Astrocyte (in vitro differentiated cells and primary cell): ENCODE data around the gene PACS2. TPM values are rescaled to one million over a fixed set of nuclear protein-coding genes. Genes with fewer than 3 reads are reported as not detected.

Experiments used
- DNase-seq: peaks from one replicate; pipeline ENCODE4 v3.0.0-alpha.2; 2010; ENCODE audit warnings: low read depth
- FAIRE-seq: peaks from 2 replicates; lab custom pipeline; 2011; peaks lifted over from hg19 to GRCh38; lab: Jason Lieb, UNC
- H2AFZ ChIP-seq: 2 replicates; pipeline ENCODE4 v1.6.0; 2012; ENCODE audit warnings: low read depth, low read length, inconsistent platforms
- H3K27ac ChIP-seq: 2 replicates; pipeline ENCODE4 v1.5.1; 2011; ENCODE audit warnings: low read depth, low read length, inconsistent platforms
- H3K27me3 ChIP-seq: 2 replicates; pipeline ENCODE4 v1.6.0; 2011; ENCODE audit warnings: low read length, inconsistent platforms; ENCODE audit not compliant: insufficient read depth
- H3K36me3 ChIP-seq: 2 replicates; pipeline ENCODE4 v1.5.1; 2011; ENCODE audit warnings: low read length, inconsistent platforms; ENCODE audit not compliant: insufficient read depth
- H3K4me1 ChIP-seq: 2 replicates; pipeline ENCODE4 v1.5.1; 2011; ENCODE audit warnings: low read length, inconsistent platforms; ENCODE audit not compliant: insufficient read depth
- H3K4me2 ChIP-seq: 2 replicates; pipeline ENCODE4 v1.6.0; 2012; ENCODE audit warnings: low read length, inconsistent platforms
- H3K4me3 ChIP-seq: 2 replicates; pipeline ENCODE4 v1.5.1; 2011; ENCODE audit warnings: low read depth, mild to moderate bottlenecking, low read length, inconsistent platforms; ENCODE audit not compliant: insufficient read depth
- H3K79me2 ChIP-seq: 2 replicates; pipeline ENCODE4 v1.6.0; 2012; ENCODE audit warnings: mild to moderate bottlenecking, low read length, inconsistent platforms; ENCODE audit not compliant: insufficient read depth
- H3K9ac ChIP-seq: 2 replicates; pipeline ENCODE4 v1.6.0; 2012; ENCODE audit warnings: mild to moderate bottlenecking, low read length, inconsistent platforms
- H3K9me3 ChIP-seq: 2 replicates; pipeline ENCODE4 v1.5.1; 2012; ENCODE audit warnings: low read depth, mild to moderate bottlenecking, low read length, inconsistent platforms; ENCODE audit not compliant: insufficient read depth
- H4K20me1 ChIP-seq: 2 replicates; pipeline ENCODE4 v1.6.0; 2012; ENCODE audit warnings: low read length, inconsistent platforms; ENCODE audit not compliant: insufficient read depth
- H3K27ac Mint-ChIP-seq: one replicate; pipeline ENCODE4 v1.8.0; 2021; ENCODE audit warnings: mild to moderate bottlenecking, mixed read lengths; ENCODE audit not compliant: unreplicated experiment
- H3K27me3 Mint-ChIP-seq: one replicate; pipeline ENCODE4 v1.8.0; 2021; ENCODE audit warnings: low read depth, mixed read lengths; ENCODE audit not compliant: unreplicated experiment
- H3K36me3 Mint-ChIP-seq: one replicate; pipeline ENCODE4 v1.8.0; 2021; ENCODE audit warnings: low read depth, mixed read lengths; ENCODE audit not compliant: unreplicated experiment
- H3K4me1 Mint-ChIP-seq: one replicate; pipeline ENCODE4 v1.8.0; 2021; ENCODE audit warnings: low read depth, mixed read lengths; ENCODE audit not compliant: unreplicated experiment
- H3K4me3 Mint-ChIP-seq: one replicate; pipeline ENCODE4 v1.8.0; 2021; ENCODE audit warnings: mild to moderate bottlenecking, moderate library complexity, mixed read lengths; ENCODE audit not compliant: unreplicated experiment
- H3K9me3 Mint-ChIP-seq: one replicate; pipeline ENCODE4 v1.8.0; 2021; ENCODE audit warnings: mild to moderate bottlenecking, mixed read lengths; ENCODE audit not compliant: unreplicated experiment
- CTCF ChIP-seq: IDR thresholded peaks from 2 replicates; pipeline ENCODE4 v1.5.1; 2011; ENCODE audit warnings: low read depth, mild to moderate bottlenecking, inconsistent platforms, low read length, moderate library complexity; ENCODE audit not compliant: insufficient read depth
- EZH2 ChIP-seq: IDR thresholded peaks from 2 replicates; pipeline ENCODE4 v1.6.1; 2012; ENCODE audit warnings: mild to moderate bottlenecking, low read length, inconsistent platforms; ENCODE audit not compliant: insufficient read depth
- total RNA-seq: library from RNA; stranded (reverse); gene quantifications from 2 replicates; pipeline ENCODE4 v1.2.1, GENCODE V29; 2021

Gene PACS2
- total RNA-seq, 1 donor from 2014 or later: 51.0 TPM

GRCh38 chr14:105382343-105383082, 68.0 kb downstream of the PACS2 start:
- Histone ChIP-seq H3K36me3 (peaks cover 2% of the 10 kb centered on the region), H2AFZ (no peak overlapping the region), H3K4me3 (no peak overlapping the region), H3K4me2 (no peak overlapping the region), H3K79me2 (no peaks in the 10 kb centered on the region), H3K27ac (no peak overlapping the region), H3K9me3 (no peaks in the 10 kb centered on the region), H3K4me1 (no peaks in the 10 kb centered on the region), H3K9ac (no peak overlapping the region), H3K27me3 (no peaks in the 10 kb centered on the region), H4K20me1 (peaks cover 6% of the 10 kb centered on the region)
- no peak for TF ChIP-seq EZH2
- no peak for TF ChIP-seq CTCF
- no peak overlapping the region for H3K27ac Mint-ChIP-seq
- no peak for DNase-seq
- H3K27me3 Mint-ChIP-seq: no peaks in the 10 kb centered on the region
- H3K4me3 Mint-ChIP-seq: no peak overlapping the region
- H3K9me3 Mint-ChIP-seq: no peaks in the 10 kb centered on the region
- peaks cover 4% of the 10 kb centered on the region for H3K36me3 Mint-ChIP-seq
- no peak for FAIRE-seq
- no peaks in the 10 kb centered on the region for H3K4me1 Mint-ChIP-seq

GRCh38 chr14:105383083-105383730, 68.7 kb downstream of the PACS2 start:
- Histone ChIP-seq H3K9ac (no peak overlapping the region), H3K4me1 (no peaks in the 10 kb centered on the region), H2AFZ (no peak overlapping the region), H3K27ac (no peak overlapping the region), H3K9me3 (no peaks in the 10 kb centered on the region), H3K79me2 (no peaks in the 10 kb centered on the region), H3K4me3 (no peak overlapping the region), H4K20me1 (peaks cover 6% of the 10 kb centered on the region), H3K36me3 (peaks cover 2% of the 10 kb centered on the region), H3K4me2 (no peak overlapping the region), H3K27me3 (no peaks in the 10 kb centered on the region)
- Mint-ChIP-seq H3K36me3 (peaks cover 7% of the 10 kb centered on the region), H3K27ac (no peak overlapping the region), H3K4me1 (no peaks in the 10 kb centered on the region), H3K4me3 (no peak overlapping the region), H3K9me3 (no peaks in the 10 kb centered on the region), H3K27me3 (no peaks in the 10 kb centered on the region)
- DNase-seq (no peak), FAIRE-seq (no peak)
- TF ChIP-seq CTCF (no peak), EZH2 (no peak)
